ENCODE measurements around the gene DOK3. TPM values are rescaled to one million over a fixed set of nuclear protein-coding genes. Genes with fewer than 3 reads are reported as not detected.
A peak's percentile ranks its signal among the peaks of the same experiment; 100 is the strongest.

DOK3 gene
- total RNA-seq, 6 donors from 2014 or later = 17.4 to 113 (median 75.9) TPM

DNA sequence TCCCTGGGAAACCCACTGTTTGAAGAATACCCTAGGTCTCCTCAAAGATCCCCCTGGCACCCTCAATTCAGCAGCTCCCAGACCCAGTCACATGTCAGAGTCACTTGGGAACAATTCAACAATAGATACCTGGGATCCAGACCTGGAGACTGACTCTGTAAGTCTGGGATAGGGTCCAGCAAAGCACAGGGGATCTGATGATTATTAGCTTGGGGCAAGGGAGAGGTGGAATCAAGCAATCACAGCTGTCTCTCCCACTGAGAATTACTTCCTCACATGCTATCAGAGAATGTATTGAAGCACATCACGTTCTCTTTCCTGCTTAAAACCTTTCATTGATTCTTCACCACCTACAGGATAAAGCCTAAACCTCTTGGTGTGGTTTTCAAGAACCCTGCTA lies 38.9 kb upstream of the DOK3 start:
- ATAC-seq (ENCODE audit: low FRiP score in 2 of 2) (no peak), DNase-seq (no peak)
- Histone ChIP-seq H3K27ac (peak overlapping the region in 1 of 4 donors; percentile 48), H3K36me3 (peaks cover 0 to 17% (median 2%) of the 10 kb centered on the region in 4 donors), H3K27me3 (no peaks in the 10 kb centered on the region), H3K4me3 (no peak overlapping the region), H3K4me1 (peaks cover 38 to 63% (median 52%) of the 10 kb centered on the region in 4 donors), H3K9me3 (no peaks in the 10 kb centered on the region)
- TF ChIP-seq POLR2AphosphoS5 (IDR thresholded peaks at IDR 0.05) (no peak), EP300 (IDR thresholded peaks at IDR 0.05) (no peak), POLR2A (IDR thresholded peaks at IDR 0.05) (no peak)
- TF ChIP-seq, protein P1, sequence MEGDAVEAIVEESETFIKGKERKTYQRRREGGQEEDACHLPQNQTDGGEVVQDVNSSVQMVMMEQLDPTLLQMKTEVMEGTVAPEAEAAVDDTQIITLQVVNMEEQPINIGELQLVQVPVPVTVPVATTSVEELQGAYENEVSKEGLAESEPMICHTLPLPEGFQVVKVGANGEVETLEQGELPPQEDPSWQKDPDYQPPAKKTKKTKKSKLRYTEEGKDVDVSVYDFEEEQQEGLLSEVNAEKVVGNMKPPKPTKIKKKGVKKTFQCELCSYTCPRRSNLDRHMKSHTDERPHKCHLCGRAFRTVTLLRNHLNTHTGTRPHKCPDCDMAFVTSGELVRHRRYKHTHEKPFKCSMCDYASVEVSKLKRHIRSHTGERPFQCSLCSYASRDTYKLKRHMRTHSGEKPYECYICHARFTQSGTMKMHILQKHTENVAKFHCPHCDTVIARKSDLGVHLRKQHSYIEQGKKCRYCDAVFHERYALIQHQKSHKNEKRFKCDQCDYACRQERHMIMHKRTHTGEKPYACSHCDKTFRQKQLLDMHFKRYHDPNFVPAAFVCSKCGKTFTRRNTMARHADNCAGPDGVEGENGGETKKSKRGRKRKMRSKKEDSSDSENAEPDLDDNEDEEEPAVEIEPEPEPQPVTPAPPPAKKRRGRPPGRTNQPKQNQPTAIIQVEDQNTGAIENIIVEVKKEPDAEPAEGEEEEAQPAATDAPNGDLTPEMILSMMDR (IDR thresholded peaks at IDR 0.05) = no peak
- 46 to 62% methylated on average over 1 of the region's 1 CpG for WGBS, 2 donors

- peaks cover 31 to 55% (median 44%) of the 10 kb centered on the region in 4 donors for H3K4me1 ChIP-seq
- WGBS, 2 donors = 61 to 68% methylated on average over 3 of the region's 3 CpGs
These were observed 38.1 kb upstream of the DOK3 start for GRCh38 chr5:177547736-177548135.

DNA sequence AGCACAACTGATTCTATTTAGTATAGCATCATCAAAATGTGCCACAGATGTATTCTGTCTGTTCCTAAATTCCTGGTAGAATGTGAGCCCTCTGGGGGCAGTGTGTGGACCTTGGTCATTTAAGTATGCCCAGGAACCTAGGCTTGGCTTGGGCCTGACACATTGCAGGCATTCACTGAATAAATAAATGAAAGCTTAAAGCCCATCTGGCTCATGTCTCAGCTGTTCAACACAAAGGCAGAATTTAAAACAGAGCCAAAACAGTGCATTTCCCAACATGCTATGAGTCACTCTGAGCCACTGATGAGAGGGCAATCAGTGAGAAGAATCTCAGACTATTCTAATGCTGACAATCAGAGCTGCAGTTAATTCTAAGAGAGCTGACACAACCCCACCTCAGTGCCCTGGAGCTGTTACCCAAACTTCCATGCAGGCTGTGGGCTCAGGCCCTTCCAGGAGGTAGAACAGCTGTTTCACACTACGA lies 36.7 kb upstream of the DOK3 start:
- no peaks in the 10 kb centered on the region for H3K9me3 ChIP-seq
- peak; percentile 78 to 89 for ATAC-seq (ENCODE audit: low FRiP score in 2 of 2)
- H3K4me3 ChIP-seq = no peak overlapping the region
- no peaks in the 10 kb centered on the region for H3K27me3 ChIP-seq
- WGBS, 2 donors = 88% methylated on average over 1 of the region's 1 CpG; no CpG with 5 or more reads in 1 of the 2 donors
- peak in 1 of 2 donors; percentile 46 for DNase-seq
- peak in 1 of 4 donors; percentile 67 for TF ChIP-seq EP300 (IDR thresholded peaks at IDR 0.05)
- TF ChIP-seq, protein P1 (IDR thresholded peaks at IDR 0.05) = peak in 1 of 6 experiments; percentile 10
- no peak for TF ChIP-seq POLR2A (IDR thresholded peaks at IDR 0.05)
- peak; percentile 17 to 73 for TF ChIP-seq POLR2AphosphoS5 (IDR thresholded peaks at IDR 0.05)
- peaks cover 25 to 42% (median 36%) of the 10 kb centered on the region in 4 donors for H3K4me1 ChIP-seq
- H3K36me3 ChIP-seq = peaks cover 0 to 13% (median 0%) of the 10 kb centered on the region in 4 donors
- H3K27ac ChIP-seq = peak overlapping the region; percentile 72 to 77 (median 74)

More at GRCh38 chr5:177547736-177548135, 38.1 kb upstream of the DOK3 start:
- ATAC-seq (ENCODE audit: low FRiP score in 2 of 2) (no peak), DNase-seq (no peak)
- no peak for TF ChIP-seq EP300 (IDR thresholded peaks at IDR 0.05)
- TF ChIP-seq POLR2AphosphoS5 (IDR thresholded peaks at IDR 0.05) = no peak
- TF ChIP-seq POLR2A (IDR thresholded peaks at IDR 0.05) = no peak
- TF ChIP-seq, protein P1 (IDR thresholded peaks at IDR 0.05) = no peak
- H3K4me3 ChIP-seq = no peak overlapping the region
- no peaks in the 10 kb centered on the region for H3K27me3 ChIP-seq
- H3K36me3 ChIP-seq = peaks cover 0 to 17% (median 2%) of the 10 kb centered on the region in 4 donors
- H3K27ac ChIP-seq = peak overlapping the region in 1 of 4 donors; percentile 48
- H3K9me3 ChIP-seq = no peaks in the 10 kb centered on the region

DNA sequence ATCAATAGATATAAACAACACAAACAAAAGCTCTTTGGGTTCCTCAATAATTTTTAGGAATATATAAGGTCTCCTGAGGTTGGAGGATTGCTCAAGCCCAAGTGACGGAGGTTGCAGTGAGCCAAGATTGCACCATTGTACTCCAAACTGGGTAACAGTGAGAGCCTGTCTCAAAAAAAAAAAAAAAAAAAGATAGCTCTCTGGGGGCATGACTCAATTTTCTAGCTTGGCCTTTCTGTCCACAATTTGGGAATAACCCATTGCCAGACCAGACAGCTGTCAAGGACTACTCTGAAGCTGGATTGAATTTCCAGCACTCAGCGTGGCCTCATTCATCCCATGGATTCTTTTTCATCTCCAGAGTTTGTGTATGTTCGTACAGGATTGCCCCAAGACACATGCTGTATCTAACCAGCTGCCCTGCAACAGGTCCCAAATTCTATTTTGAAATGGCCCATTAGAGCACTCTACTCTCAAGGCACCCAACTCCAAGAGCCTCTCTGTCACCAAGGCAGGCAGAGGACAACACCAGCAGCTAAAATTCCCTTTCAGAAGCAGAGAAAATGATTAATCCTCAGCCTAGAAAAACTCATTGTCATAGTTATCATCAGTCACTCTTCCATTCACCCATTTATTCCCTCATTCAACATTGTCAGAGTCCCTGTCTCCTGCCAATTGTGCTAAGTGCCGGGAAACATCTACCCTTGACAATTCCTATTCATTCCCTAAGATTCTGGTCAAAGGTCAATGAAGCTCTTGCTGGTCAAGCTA lies 36.0 kb upstream of the DOK3 start:
- WGBS, 2 donors = 68 to 72% methylated on average over 4 of the region's 4 CpGs
- TF ChIP-seq POLR2A (IDR thresholded peaks at IDR 0.05) = no peak
- peak; percentile 20 to 64 for TF ChIP-seq POLR2AphosphoS5 (IDR thresholded peaks at IDR 0.05)
- DNase-seq = peak in 1 of 2 donors; percentile 81

DNA sequence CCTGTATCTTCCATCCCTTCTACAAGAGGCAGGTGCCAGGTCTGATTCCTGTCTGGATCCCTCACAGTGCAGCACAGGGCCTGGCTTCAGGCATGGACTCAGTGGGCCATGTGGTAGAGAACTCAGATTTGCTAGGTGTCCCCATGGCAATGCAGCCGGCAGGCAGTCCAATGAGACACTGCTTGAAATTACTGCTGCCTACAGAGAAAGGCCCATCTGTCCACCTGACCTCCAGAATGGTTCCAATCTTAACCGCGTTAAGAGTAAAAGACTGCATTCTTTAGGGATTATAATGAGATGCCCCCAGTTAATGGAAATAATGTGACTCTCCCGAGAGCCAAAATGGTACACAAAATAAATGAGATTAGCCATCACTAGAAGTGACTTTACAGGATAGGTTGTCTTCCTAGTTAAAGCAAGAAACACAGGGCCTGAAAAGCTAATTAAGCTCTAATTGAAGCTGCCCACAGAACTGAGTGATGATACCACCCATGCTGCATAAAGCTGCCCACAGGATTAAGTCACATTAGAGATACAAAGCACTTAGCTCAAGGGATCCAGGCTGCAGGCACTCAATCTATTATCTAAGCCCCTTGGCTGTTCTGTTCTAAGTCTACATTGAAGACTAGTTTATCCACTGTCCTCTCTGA lies 33.3 kb upstream of the DOK3 start:
- TF ChIP-seq EP300 (IDR thresholded peaks at IDR 0.05) (no peak), POLR2AphosphoS5 (IDR thresholded peaks at IDR 0.05) (no peak), POLR2A (IDR thresholded peaks at IDR 0.05) (no peak)
- TF ChIP-seq, protein P1 (IDR thresholded peaks at IDR 0.05) = no peak
- Histone ChIP-seq H3K4me3 (no peak overlapping the region), H3K4me1 (peaks cover 29 to 43% (median 37%) of the 10 kb centered on the region in 4 donors), H3K36me3 (peaks cover 0 to 15% (median 6%) of the 10 kb centered on the region in 4 donors), H3K9me3 (no peaks in the 10 kb centered on the region), H3K27me3 (no peaks in the 10 kb centered on the region), H3K27ac (no peak overlapping the region)
- no peak for ATAC-seq (ENCODE audit: low FRiP score in 2 of 2)
- 96 to 99% methylated on average over 4 of the region's 4 CpGs for WGBS, 2 donors
- no peak for DNase-seq

More for the DNA sequence above, 36.0 kb upstream of the DOK3 start:
- Histone ChIP-seq H3K4me1 (peaks cover 25 to 42% (median 36%) of the 10 kb centered on the region in 4 donors), H3K27me3 (no peaks in the 10 kb centered on the region), H3K9me3 (no peaks in the 10 kb centered on the region), H3K27ac (peak overlapping the region; percentile 72 to 77 (median 74)), H3K36me3 (peaks cover 0 to 11% (median 0%) of the 10 kb centered on the region in 4 donors), H3K4me3 (no peak overlapping the region)
- ATAC-seq (ENCODE audit: low FRiP score in 2 of 2) = peak; percentile 74 to 87

All from upper lobe of left lung (tissue), 6 donors.